Activated CD8-positive, alpha-beta memory T cell treated with anti-CD3 and anti-CD28 coated beads for 24 hours (primary cell): ENCODE data around the gene GTF2F2.

Experiments used
- DNase-seq: peaks from one replicate; pipeline ENCODE4 v3.0.0-alpha.2; 2020

Gene GTF2F2

GRCh38 chr13:45119991-45120864, at the start of gene GTF2F2:
Gene GTF2F2 (plus strand): TSS chr13:45120510. CDS start chr13:45120656, 146 bp downstream.
- DNase-seq: peak; percentile 94

GRCh38 chr13:45073809-45074208, 46.5 kb upstream of the GTF2F2 start:
- DNase-seq: no peak

GRCh38 chr13:45074721-45075120, 45.6 kb upstream of the GTF2F2 start:
- no peak for DNase-seq

DNA sequence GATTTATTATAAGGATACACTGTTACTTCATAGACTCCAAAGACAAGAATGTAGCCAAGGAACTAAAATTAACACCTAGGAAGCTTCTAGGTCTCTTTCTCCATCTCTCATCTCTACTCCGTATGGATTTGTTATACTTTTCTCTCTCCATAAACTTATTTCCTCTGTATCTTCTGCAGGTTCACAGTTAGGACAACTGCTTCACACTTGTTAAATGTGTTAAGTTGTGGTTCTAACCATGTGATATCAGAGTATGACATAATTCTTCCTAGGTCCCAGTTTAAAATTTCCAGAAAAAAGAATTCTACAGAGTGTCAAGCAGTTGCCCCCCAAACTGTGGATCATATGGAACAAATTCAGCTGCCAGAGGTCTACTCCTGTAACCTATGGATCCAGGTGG, 42.3 kb upstream of the GTF2F2 start:
- DNase-seq: no peak

- DNase-seq: no peak
Observed at GRCh38 chr13:45082964-45083363, 37.3 kb upstream of the GTF2F2 start.

GRCh38 chr13:45084515-45084914, 35.8 kb upstream of the GTF2F2 start:
- DNase-seq: no peak

DNA sequence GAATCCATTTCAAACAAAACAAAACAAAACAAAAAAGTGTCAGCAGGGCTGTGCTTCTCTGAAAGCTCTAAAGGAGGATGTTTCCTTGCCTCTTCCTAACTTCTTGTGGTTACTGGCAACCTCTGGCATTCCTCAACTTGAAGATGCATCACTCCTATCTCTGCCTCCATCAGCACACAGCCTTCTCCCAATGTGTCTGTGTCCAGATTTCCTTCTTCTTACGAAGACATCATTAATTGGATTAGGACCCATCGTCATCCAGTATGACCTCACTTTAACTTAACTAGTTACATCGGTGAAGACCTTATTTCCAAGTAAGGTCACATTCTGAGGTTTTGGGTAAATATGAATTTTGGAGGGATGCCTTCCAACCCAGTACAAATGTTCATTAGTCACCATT, 33.8 kb upstream of the GTF2F2 start:
- no peak for DNase-seq

GRCh38 chr13:45092663-45093062, 27.6 kb upstream of the GTF2F2 start:
- no peak for DNase-seq

- no peak for DNase-seq
Observed at GRCh38 chr13:45100573-45101262, 19.6 kb upstream of the GTF2F2 start.

- DNase-seq: no peak
Observed at GRCh38 chr13:45101327-45102018, 18.8 kb upstream of the GTF2F2 start.

GRCh38 chr13:45102136-45102507, 18.2 kb upstream of the GTF2F2 start:
- no peak for DNase-seq

DNA sequence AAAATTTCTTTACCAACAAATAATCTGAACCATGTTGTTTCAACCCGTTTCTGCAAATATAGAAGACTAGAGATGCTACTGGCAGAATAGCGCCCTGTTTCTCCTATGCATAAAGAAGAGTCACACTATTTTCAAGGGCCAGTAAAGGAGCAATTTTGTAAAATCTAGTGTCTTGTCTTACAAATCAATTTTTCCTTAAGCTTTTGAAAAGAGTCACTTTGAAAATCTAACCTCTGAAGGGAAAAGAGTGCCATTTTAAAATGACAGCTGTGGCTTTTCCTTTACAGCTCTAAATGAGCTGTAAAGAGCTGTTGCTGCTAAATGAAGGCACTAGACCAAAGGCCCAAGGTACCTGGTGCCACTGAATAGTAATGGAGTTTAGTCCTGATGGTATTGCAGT, 16.9 kb upstream of the GTF2F2 start:
- no peak for DNase-seq

DNA sequence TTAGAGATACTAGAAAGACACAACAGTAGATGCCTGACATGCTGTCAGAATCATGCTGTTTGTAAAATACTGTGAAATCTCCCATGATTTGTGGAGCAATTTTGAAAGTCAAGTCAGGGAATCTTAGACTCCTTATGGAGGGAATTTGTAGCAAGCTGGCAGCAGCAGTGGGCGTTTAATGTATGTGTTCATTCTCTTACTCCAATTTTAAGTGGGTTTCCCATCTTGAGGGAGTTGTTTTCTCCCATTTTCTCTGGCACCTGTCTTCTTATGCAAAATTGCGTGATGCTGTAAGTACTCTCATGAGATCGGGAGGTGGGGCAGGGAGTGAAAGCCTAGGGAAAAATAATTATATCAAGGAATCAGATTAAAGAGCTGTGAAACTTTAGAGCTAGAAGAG, 16.0 kb upstream of the GTF2F2 start:
- no peak for DNase-seq

DNA sequence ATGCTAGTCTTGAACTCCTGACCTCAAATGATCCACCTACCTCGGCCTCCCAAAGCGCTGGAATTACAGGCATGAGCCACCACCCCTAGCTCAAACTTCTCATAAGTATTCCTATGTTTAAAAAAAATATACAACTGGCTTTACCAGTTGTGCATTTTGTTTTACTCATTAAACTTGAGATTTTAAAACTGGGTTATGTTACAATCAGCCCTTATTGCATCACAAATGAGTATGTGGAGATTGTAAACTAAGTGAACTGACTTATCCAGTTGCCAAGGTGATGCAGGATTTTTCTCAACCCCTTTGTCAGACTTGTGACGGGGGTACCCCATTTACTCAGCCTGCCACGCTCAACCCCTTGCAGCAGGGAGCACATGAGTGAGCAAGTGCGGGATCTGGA, 14.4 kb upstream of the GTF2F2 start:
- no peak for DNase-seq

- DNase-seq: no peak
Observed at GRCh38 chr13:45107539-45107938, 12.8 kb upstream of the GTF2F2 start.

GRCh38 chr13:45108716-45109101, 11.6 kb upstream of the GTF2F2 start:
- DNase-seq: no peak

GRCh38 chr13:45109102-45109720, 11.1 kb upstream of the GTF2F2 start:
- DNase-seq: no peak

DNA sequence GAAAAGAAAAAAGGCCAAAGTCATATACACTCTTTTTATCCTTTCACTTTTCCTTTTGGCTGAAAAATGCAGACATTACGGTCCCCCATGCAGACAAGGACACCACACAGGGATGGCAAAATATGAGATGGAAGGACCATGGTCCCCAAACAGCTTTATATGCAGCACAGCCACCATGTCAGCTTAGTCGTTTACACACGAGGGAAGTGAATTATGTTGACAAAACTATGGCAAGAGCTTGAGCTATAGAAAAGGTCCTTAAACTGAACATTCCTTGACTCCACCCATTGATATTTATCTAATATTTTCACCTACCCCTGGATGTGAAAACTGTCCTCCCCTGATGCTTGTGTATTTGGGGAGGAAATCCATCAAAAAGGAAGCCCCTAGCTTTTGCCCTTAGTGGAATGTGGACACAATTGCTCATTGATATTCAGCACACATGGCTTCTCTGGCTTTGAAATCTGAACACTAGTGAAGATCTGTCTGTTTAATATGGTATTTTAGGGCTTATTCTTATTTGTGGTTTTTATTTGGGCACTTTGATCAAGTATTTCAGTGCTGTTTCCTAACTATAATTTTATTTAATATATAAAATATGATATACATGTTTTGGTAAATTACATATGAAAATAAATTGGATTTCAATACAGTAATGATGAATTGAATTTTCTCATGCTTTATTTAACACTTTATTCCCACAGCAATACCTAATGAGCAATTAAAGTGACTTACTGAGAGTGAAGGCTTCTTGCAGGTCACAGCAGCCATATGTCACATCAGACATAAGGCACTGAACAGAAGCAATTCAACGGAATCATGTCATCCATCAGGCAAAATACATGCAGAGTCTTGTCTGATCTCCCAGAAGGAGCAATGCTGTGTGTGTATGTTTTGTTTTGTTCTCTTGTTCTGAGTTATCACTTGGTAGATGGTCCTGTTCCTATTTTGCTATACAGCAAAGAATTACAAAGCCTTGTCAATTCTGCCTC, 6.8 kb upstream of the GTF2F2 start:
- DNase-seq: no peak

GRCh38 chr13:45119469-45119990, 780 bp upstream of the GTF2F2 start:
- peak; percentile 79 for DNase-seq

GRCh38 chr13:45120967-45121831, 889 bp downstream of the GTF2F2 start:
- no peak for DNase-seq

GRCh38 chr13:45122941-45123340, 2.6 kb downstream of the GTF2F2 start:
- DNase-seq: no peak
